OCI-LY7 (cell line): ENCODE data around the gene UGT3A2. TPM values are rescaled to one million over a fixed set of nuclear protein-coding genes. Genes with fewer than 3 reads are reported as not detected.

Experiments used
- BruUV-seq: library from RNA; stranded (reverse); fragments of 400-500 nt; replicated peaks from 2 replicates; lab custom pipeline; 2021; lab: Mats Ljungman, UMichigan
- CTCF ChIA-PET: fragments of 300-600 bp; sonication (Branson Sonifier 250); formaldehyde crosslinking; loops from one replicate; lab custom pipeline; 2022; ENCODE audit warnings: antibody characterized with exemption; ENCODE audit not compliant: unreplicated experiment; lab: Charles Lee
- POLR2A ChIA-PET: fragments of 300-600 bp; sonication (Branson Sonifier 250); formaldehyde crosslinking; loops from one replicate; lab custom pipeline; 2022; ENCODE audit warnings: antibody characterized with exemption; lab: Charles Lee
- DNase-seq: peaks from one replicate; pipeline ENCODE4 v3.0.0-alpha.2; 2015; ENCODE audit warnings: low spot score
- H2AFZ ChIP-seq: fragments of 200-600 bp; sonication (generic), shearing (Covaris generic); 2 replicates; pipeline ENCODE4 v1.6.1; 2014; ENCODE audit warnings: mild to moderate bottlenecking, antibody characterized with exemption, low read length, moderate library complexity
- H3K27ac ChIP-seq: fragments of 200-600 bp; sonication (generic); 2 replicates; pipeline ENCODE4 v1.5.1; 2014; ENCODE audit warnings: mixed run types, low read depth, mild to moderate bottlenecking, moderate library complexity, low read length, inconsistent platforms; ENCODE audit not compliant: poor library complexity, severe bottlenecking
- H3K36me3 ChIP-seq: fragments of 200-600 bp; sonication (generic); 2 replicates; pipeline ENCODE4 v1.6.1; 2014; ENCODE audit warnings: mild to moderate bottlenecking, antibody characterized with exemption, low read length, moderate library complexity, mixed read lengths; ENCODE audit not compliant: insufficient read depth
- H3K4me1 ChIP-seq: fragments of 200-600 bp; sonication (generic); 2 replicates; pipeline ENCODE4 v1.5.1; 2014; ENCODE audit warnings: mild to moderate bottlenecking, low read length; ENCODE audit not compliant: insufficient read depth, poor library complexity, severe bottlenecking
- H3K4me2 ChIP-seq: fragments of 200-600 bp; sonication (generic); 2 replicates; pipeline ENCODE4 v1.6.1; 2014; ENCODE audit warnings: mild to moderate bottlenecking, low read length
- H3K4me3 ChIP-seq: fragments of 200-600 bp; sonication (generic); 2 replicates; pipeline ENCODE4 v1.5.1; 2014; ENCODE audit warnings: mild to moderate bottlenecking, low read depth, low read length; ENCODE audit not compliant: poor library complexity, severe bottlenecking
- H3K79me2 ChIP-seq: fragments of 200-600 bp; sonication (generic); 2 replicates; pipeline ENCODE4 v1.6.1; 2016; ENCODE audit warnings: low read depth, mild to moderate bottlenecking, low read length, moderate library complexity, mixed read lengths; ENCODE audit not compliant: insufficient read depth
- H3K9me2 ChIP-seq: fragments of 200-600 bp; sonication (generic); 2 replicates; pipeline ENCODE4 v1.6.1; 2016; ENCODE audit warnings: mild to moderate bottlenecking, low read length, mixed read lengths; ENCODE audit not compliant: insufficient read depth
- H3K9me3 ChIP-seq: fragments of 200-600 bp; sonication (generic); 2 replicates; pipeline ENCODE4 v1.6.1; 2014; ENCODE audit warnings: mild to moderate bottlenecking, mixed run types, low read length, mixed read lengths
- H4K20me1 ChIP-seq: fragments of 200-600 bp; sonication (generic); 2 replicates; pipeline ENCODE4 v1.6.1; 2014; ENCODE audit warnings: mild to moderate bottlenecking, antibody characterized with exemption, low read length, moderate library complexity, mixed read lengths; ENCODE audit not compliant: insufficient read depth
- EZH2phosphoT487 ChIP-seq: fragments of 200-600 bp; sonication (generic); IDR thresholded peaks from 2 replicates; pipeline ENCODE4 v1.6.1; 2018; ENCODE audit warnings: low read depth, borderline replicate concordance, mild to moderate bottlenecking, mixed run types, antibody characterized with exemption, low read length, moderate library complexity, mixed read lengths
- intact Hi-C: fragments of 100-400 bp; cut with micrococcal nuclease; formaldehyde crosslinking; loops from one replicate; pipeline ENCODE4 v1.10.0; 2022; ENCODE audit not compliant: unreplicated experiment
- total RNA-seq, 2 experiments: library from RNA; depleted of rRNA in 1 of 2; stranded (reverse); fragments of >200 nt in 1 of 2; shearing (Covaris generic) in 1 of 2; gene quantifications; 2 replicates each; pipeline ENCODE4 v1.2.3, GENCODE V29; 2014 to 2022
- TF ChIP-seq, protein P1 (sequence below): fragments of 200-600 bp; sonication (generic); conservative IDR thresholded peaks from 2 replicates; pipeline ENCODE4 v1.5.1; 2014; ENCODE audit warnings: mild to moderate bottlenecking, antibody characterized with exemption, low read length, moderate library complexity, mixed read lengths

Gene UGT3A2
- total RNA-seq, 2 experiments from 2014 or later = 0.13 TPM; not detected in 1

DNA sequence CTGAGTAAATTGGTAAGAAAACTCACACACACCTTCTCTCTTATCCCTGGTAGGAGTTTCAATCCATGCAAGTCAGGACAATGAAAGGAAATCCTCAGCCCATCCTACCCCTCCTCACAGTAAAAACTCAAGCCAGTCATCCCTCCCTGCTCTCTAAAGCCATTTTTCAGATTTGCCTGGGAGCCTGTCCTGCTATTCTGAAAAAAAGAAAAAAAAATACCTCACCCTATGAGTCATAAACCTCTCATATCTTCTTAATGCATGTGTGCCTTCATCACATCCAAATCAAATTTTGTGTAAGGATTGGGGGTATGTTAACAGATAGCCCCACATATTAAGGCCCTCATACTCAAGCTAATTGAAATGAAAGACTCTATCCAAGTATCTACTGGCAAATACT, 14.1 kb downstream of the UGT3A2 start:
- ChIA-PET POLR2A (no interaction called here), CTCF (no interaction called here)
- TF ChIP-seq EZH2phosphoT487 = no peak
- TF ChIP-seq, protein P1, sequence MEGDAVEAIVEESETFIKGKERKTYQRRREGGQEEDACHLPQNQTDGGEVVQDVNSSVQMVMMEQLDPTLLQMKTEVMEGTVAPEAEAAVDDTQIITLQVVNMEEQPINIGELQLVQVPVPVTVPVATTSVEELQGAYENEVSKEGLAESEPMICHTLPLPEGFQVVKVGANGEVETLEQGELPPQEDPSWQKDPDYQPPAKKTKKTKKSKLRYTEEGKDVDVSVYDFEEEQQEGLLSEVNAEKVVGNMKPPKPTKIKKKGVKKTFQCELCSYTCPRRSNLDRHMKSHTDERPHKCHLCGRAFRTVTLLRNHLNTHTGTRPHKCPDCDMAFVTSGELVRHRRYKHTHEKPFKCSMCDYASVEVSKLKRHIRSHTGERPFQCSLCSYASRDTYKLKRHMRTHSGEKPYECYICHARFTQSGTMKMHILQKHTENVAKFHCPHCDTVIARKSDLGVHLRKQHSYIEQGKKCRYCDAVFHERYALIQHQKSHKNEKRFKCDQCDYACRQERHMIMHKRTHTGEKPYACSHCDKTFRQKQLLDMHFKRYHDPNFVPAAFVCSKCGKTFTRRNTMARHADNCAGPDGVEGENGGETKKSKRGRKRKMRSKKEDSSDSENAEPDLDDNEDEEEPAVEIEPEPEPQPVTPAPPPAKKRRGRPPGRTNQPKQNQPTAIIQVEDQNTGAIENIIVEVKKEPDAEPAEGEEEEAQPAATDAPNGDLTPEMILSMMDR = no peak
- Histone ChIP-seq H3K9me2 (no peaks in the 10 kb centered on the region), H3K4me2 (no peak overlapping the region), H3K4me1 (no peaks in the 10 kb centered on the region), H3K36me3 (no peaks in the 10 kb centered on the region), H3K27ac (no peak overlapping the region), H3K4me3 (no peak overlapping the region), H2AFZ (no peak overlapping the region), H3K9me3 (no peaks in the 10 kb centered on the region), H3K79me2 (no peaks in the 10 kb centered on the region), H4K20me1 (no peaks in the 10 kb centered on the region)
- DNase-seq = no peak
- BruUV-seq = no TSS peak
- intact Hi-C loops = no loop called here

- TF ChIP-seq, protein P1 = no peak
- no peak for TF ChIP-seq EZH2phosphoT487
- POLR2A ChIA-PET = interaction anchor here (0.6 to 0.7 kb wide), 2 partner anchors 56 to 62 kb away, joined by 3 read pairs; no protein-coding TSS in a partner anchor
These were observed 16.7 kb downstream of the UGT3A2 start for GRCh38 chr5:36049949-36050348.

GRCh38 chr5:36047384-36048160, 19.1 kb downstream of the UGT3A2 start:
- Histone ChIP-seq H3K9me2 (no peaks in the 10 kb centered on the region), H3K36me3 (no peaks in the 10 kb centered on the region), H3K27ac (no peak overlapping the region), H3K4me3 (no peak overlapping the region), H4K20me1 (no peaks in the 10 kb centered on the region), H2AFZ (no peak overlapping the region), H3K4me1 (no peaks in the 10 kb centered on the region), H3K79me2 (no peaks in the 10 kb centered on the region), H3K9me3 (no peaks in the 10 kb centered on the region), H3K4me2 (no peak overlapping the region)
- intact Hi-C loops = no loop called here
- no peak for DNase-seq
- BruUV-seq = no TSS peak
- TF ChIP-seq, protein P1 = no peak
- no peak for TF ChIP-seq EZH2phosphoT487
- ChIA-PET CTCF (no interaction called here), POLR2A (no interaction called here)

More at GRCh38 chr5:36049949-36050348, 16.7 kb downstream of the UGT3A2 start:
- Histone ChIP-seq H3K4me3 (no peak overlapping the region), H3K4me1 (no peaks in the 10 kb centered on the region), H4K20me1 (no peaks in the 10 kb centered on the region), H3K36me3 (no peaks in the 10 kb centered on the region), H3K27ac (no peak overlapping the region), H3K4me2 (no peak overlapping the region), H2AFZ (no peak overlapping the region), H3K79me2 (no peaks in the 10 kb centered on the region), H3K9me2 (no peaks in the 10 kb centered on the region), H3K9me3 (no peaks in the 10 kb centered on the region)
- no TSS peak for BruUV-seq
- intact Hi-C loops = no loop called here
- CTCF ChIA-PET = no interaction called here
- DNase-seq = no peak
